GM21367 (cell line): ENCODE data around the gene KLF16.

Experiments
- ATAC-seq: cut with Tn5 transposase; IDR thresholded peaks from one replicate; pipeline ENCODE4 v1.9.1; 2021; ENCODE audit not compliant: unreplicated experiment

KLF16 gene

GRCh38 chr19:1811942-1812425 is 51.4 kb downstream of the KLF16 start, which contains the start of gene ATP8B3:
Gene ATP8B3, minus strand, starts transcription at chr19:1812276. Its CDS starts 540 bp downstream, at chr19:1811736.
- no peak for ATAC-seq

GRCh38 chr19:1811472-1811894 is 51.9 kb downstream of the KLF16 start:
- ATAC-seq = no peak

- no peak for ATAC-seq
These were observed 52.8 kb downstream of the KLF16 start for GRCh38 chr19:1810439-1811160.

- ATAC-seq = no peak
These were observed 53.7 kb downstream of the KLF16 start for GRCh38 chr19:1809678-1810077.

- no peak for ATAC-seq
These were observed 55.0 kb downstream of the KLF16 start for GRCh38 chr19:1808395-1808731.

GRCh38 chr19:1807695-1808394 is 55.5 kb downstream of the KLF16 start:
- no peak for ATAC-seq

GRCh38 chr19:1807030-1807694 is 56.2 kb downstream of the KLF16 start:
- no peak for ATAC-seq

- no peak for ATAC-seq
These were observed 57.0 kb downstream of the KLF16 start for GRCh38 chr19:1806184-1807029.

GRCh38 chr19:1805401-1806183 is 57.8 kb downstream of the KLF16 start:
- no peak for ATAC-seq

- ATAC-seq = no peak
These were observed 58.5 kb downstream of the KLF16 start for GRCh38 chr19:1804858-1805257.
